Upper lobe of left lung (tissue), 4 donors: ENCODE data around the gene PAGE4.
A peak's percentile ranks its signal among the peaks of the same experiment; 100 is the strongest.

Experiments used
- POLR2A ChIP-seq, 4 donors: fragments of 450-650 bp; IDR thresholded peaks; one replicate each; pipeline ENCODE4 v1.5.1; 2016 to 2017; ENCODE audit warnings: antibody characterized with exemption in 4 of 4, mild to moderate bottlenecking in 2 of 4
- POLR2AphosphoS5 ChIP-seq, 2 donors: sonication (generic); formaldehyde crosslinking; IDR thresholded peaks; one replicate each; pipeline ENCODE4 v1.5.1; 2017; ENCODE audit warnings: antibody characterized with exemption in 2 of 2
- TF ChIP-seq, protein P1 (sequence below), 6 experiments: fragments of 450-650 bp in 4 of 6; fragments of 200-600 bp in 2 of 6; sonication (generic) in 2 of 6; IDR thresholded peaks; one replicate each; pipeline ENCODE4 v1.5.1; 2016 to 2019; ENCODE audit warnings: antibody characterized with exemption in 6 of 6

DNA sequence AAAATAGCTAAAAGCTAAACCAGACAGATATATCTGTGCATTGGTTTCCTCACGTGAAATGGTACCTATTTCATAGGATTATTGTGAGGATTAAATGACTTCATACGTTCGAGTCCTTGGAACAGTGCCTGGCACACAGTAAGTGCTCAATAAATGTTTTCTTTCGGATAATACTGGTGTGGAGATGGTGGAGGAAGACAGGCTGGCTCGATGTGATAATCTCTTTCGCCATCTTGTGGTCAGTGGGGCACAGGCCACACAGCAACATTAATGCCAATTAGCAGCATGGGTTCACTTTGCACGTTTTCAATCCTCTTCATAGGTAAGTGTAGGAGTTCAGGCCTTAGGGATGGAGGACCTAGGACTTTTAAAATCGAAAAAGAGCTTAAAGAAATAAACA, 9.3 kb downstream of the PAGE4 start:
- TF ChIP-seq, protein P1, sequence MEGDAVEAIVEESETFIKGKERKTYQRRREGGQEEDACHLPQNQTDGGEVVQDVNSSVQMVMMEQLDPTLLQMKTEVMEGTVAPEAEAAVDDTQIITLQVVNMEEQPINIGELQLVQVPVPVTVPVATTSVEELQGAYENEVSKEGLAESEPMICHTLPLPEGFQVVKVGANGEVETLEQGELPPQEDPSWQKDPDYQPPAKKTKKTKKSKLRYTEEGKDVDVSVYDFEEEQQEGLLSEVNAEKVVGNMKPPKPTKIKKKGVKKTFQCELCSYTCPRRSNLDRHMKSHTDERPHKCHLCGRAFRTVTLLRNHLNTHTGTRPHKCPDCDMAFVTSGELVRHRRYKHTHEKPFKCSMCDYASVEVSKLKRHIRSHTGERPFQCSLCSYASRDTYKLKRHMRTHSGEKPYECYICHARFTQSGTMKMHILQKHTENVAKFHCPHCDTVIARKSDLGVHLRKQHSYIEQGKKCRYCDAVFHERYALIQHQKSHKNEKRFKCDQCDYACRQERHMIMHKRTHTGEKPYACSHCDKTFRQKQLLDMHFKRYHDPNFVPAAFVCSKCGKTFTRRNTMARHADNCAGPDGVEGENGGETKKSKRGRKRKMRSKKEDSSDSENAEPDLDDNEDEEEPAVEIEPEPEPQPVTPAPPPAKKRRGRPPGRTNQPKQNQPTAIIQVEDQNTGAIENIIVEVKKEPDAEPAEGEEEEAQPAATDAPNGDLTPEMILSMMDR (IDR thresholded peaks at IDR 0.05) = peak; percentile 35 to 64 (median 51)
- TF ChIP-seq POLR2A (IDR thresholded peaks at IDR 0.05) (no peak), POLR2AphosphoS5 (IDR thresholded peaks at IDR 0.05) (no peak)
